ENCODE measurements around the gene OSBP2.

- TF ChIP-seq EZH2phosphoT487 (IDR thresholded peaks at IDR 0.05; ENCODE audit: low read depth) (no peak), CTCF (IDR thresholded peaks at IDR 0.05; ENCODE audit: low read depth, low read length) (no peak)
Observed at GRCh38 chr22:30785527-30785926, 90.9 kb downstream of the OSBP2 start.

Measured in OCI-LY3 (cell line).